H1 (cell line): Measurements from ENCODE around the gene NUDT3. TPM values are rescaled to one million over a fixed set of nuclear protein-coding genes. Genes with fewer than 3 reads are reported as not detected.

Experiments used
- CHD7 ChIP-seq: fragments of 300-600 bp; sonication (generic); IDR thresholded peaks from 2 replicates; pipeline ENCODE4 v1.7.1; 2012; ENCODE audit warnings: low read length, moderate library complexity, mild to moderate bottlenecking, inconsistent platforms; ENCODE audit not compliant: insufficient replicate concordance
- GTF2F1 ChIP-seq: IDR thresholded peaks from 2 replicates; pipeline ENCODE4 v1.6.1; 2012; ENCODE audit warnings: low read depth, low read length, improper control_type of control experiment, borderline replicate concordance
- JUN ChIP-seq: IDR thresholded peaks from 2 replicates; pipeline ENCODE4 v1.6.1; 2011; ENCODE audit warnings: low read depth, mild to moderate bottlenecking, improper control_type of control experiment, low read length
- POLR2AphosphoS5 ChIP-seq: IDR thresholded peaks from 2 replicates; pipeline ENCODE4 v1.6.1; 2011; ENCODE audit warnings: low read depth, low read length
- RAD21 ChIP-seq, 2 experiments: IDR thresholded peaks in 1 of 2; conservative IDR thresholded peaks in 1 of 2; 2 replicates each; pipeline ENCODE4 v1.6.1; 2011; ENCODE audit warnings: low read depth in 2 of 2, low read length in 2 of 2, improper control_type of control experiment in 1 of 2, inconsistent platforms in 1 of 2, mild to moderate bottlenecking in 1 of 2, moderate library complexity in 1 of 2
- RBBP5 ChIP-seq: IDR thresholded peaks from 2 replicates; pipeline ENCODE4 v1.7.1; 2012; ENCODE audit warnings: low read depth, mild to moderate bottlenecking, inconsistent platforms, low read length, moderate library complexity, borderline replicate concordance
- polyA plus RNA-seq, 7 experiments: library from polyadenylated mRNA; depleted of rRNA in 3 of 7; stranded (reverse) in 5 of 7; unstranded in 2 of 7; fragments of >200 nt in 5 of 7; fragments of 200-250 nt in 2 of 7; gene quantifications; 1 replicate in 5 of 7; 2 replicates in 1 of 7; 4 replicates in 1 of 7; pipeline versions ENCODE4 v1.2.1 to v1.2.3, GENCODE V29; 2011 to 2013; ENCODE audit warnings: missing spikeins in 2 of 7, mixed read lengths in 2 of 7
- total RNA-seq: library from RNA; stranded (reverse); fragmentation: NEBNext Ultra II Directional; extraction: Animal tissue kit (Norgen Biotek cat#: 25700); gene quantifications from 2 replicates; pipeline ENCODE4 v1.2.1, GENCODE V29; 2021

The NUDT3 gene
- total and polyA plus RNA-seq, 2 of the 8 experiments (the other 6 are each of a cell fraction or from before 2014, with no cell fraction given), result 14.1 to 36.9 TPM

DNA sequence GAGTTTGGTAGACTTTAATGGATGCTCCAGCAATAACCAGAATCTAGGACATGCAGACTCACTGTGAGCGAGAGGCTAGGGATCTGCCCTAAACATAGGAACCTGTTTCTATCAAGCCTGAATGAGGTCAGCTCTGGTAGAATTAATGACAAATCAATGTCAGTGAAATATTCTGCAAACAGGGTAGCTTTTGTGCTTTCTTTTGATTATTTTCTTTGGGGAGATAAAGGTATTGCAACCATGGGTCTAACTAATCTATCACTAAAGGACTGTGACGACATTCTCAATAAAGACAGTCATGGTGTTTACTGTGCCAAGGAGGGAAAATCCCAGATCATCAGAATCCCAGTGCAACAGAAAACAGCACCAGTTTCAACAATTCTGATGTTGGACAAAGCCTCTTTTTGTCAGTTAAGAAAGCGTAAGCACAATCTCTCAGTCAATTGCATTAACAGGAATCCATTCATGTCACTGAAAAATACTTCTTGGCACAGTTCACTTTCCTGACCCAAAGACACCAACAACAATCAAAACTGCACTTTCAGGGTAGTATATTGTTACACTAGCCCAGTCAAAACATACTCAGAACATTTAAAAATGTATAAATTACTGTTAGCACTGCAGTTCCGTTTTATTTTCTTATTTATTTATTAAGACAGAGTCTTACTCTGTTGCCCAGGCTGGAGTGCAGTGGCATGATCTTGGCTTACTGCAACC, 106.9 kb downstream of the NUDT3 start (continued):
- no peak for TF ChIP-seq CHD7
- no peak for TF ChIP-seq GTF2F1
- no peak for TF ChIP-seq RBBP5
- no peak for TF ChIP-seq POLR2AphosphoS5
- no peak for TF ChIP-seq JUN
- no peak for TF ChIP-seq RAD21 (IDR thresholded peaks at IDR 0.05 in 1 of 2, conservative IDR thresholded peaks at IDR 0.05 in 1 of 2; ENCODE audit: low read depth in 2 of 2, low read length in 2 of 2)
